Thyroid gland (tissue), 4 donors: ENCODE results near the gene FNDC3B.

Experiments used
- CTCF ChIP-seq, 6 experiments: fragments of 200-600 bp in 3 of 6; fragments of 450-650 bp in 3 of 6; sonication (generic) in 3 of 6; IDR thresholded peaks; one replicate each; pipeline ENCODE4 v1.5.1; 2016 to 2019; ENCODE audit warnings: antibody characterized with exemption in 6 of 6, mild to moderate bottlenecking in 2 of 6, inconsistent platforms in 1 of 6, moderate library complexity in 1 of 6
- POLR2A ChIP-seq, 2 donors: fragments of 450-650 bp; IDR thresholded peaks; one replicate each; pipeline ENCODE4 v1.6.1; 2017; ENCODE audit warnings: antibody characterized with exemption in 2 of 2, mild to moderate bottlenecking in 2 of 2, moderate library complexity in 1 of 2

- TF ChIP-seq CTCF (IDR thresholded peaks at IDR 0.05) (no peak), POLR2A (IDR thresholded peaks at IDR 0.05) (no peak)
Observed at GRCh38 chr3:172087602-172088580, 48.5 kb downstream of the FNDC3B start.
